NCI-H1694 (cell line): ENCODE measurements around the gene RXFP4.
"Not testable (repeated sequence)": the region's sequence is repeated elsewhere in the genome, so short reads cannot be mapped to it uniquely, and the experiment has no call there.

ENCODE experiments used
- DNase-seq: peaks from one replicate; lab custom pipeline; 2025; lab: John Stamatoyannopoulos, UW

RXFP4 gene

GRCh38 chr1:155978325-155978972 lies 37.0 kb downstream of the RXFP4 start, which contains the start of gene ARHGEF2:
ARHGEF2 (minus strand) TSS chr1:155978547; CDS start chr1:155978427, 120 bp downstream.
- DNase-seq: peak; percentile 94

DNA sequence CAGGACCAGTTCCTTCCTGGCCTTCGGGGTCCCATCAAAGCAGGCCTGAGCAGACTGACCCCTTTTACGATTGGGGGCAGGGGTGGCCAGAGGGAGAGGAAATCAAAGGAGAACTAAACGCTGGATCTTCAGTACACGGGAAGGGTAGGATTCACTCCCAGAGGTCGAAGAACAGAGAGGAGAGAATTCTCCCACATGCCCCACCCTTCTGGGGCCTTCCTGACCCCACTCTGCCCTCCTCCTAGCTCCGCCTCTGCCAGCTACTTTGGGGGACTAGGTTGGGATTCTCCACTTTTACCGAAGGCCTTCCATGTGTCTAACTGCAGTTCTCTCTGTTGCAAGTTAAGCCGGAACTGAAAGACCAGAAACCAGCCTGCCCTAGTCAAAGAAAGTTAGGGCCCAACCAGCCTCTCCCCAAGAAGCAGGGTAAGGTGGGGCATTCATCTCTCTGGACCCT lies 37.6 kb downstream of the RXFP4 start:
- DNase-seq: no peak

- no peak for DNase-seq
These were observed 38.3 kb downstream of the RXFP4 start for GRCh38 chr1:155979597-155980343.

DNA sequence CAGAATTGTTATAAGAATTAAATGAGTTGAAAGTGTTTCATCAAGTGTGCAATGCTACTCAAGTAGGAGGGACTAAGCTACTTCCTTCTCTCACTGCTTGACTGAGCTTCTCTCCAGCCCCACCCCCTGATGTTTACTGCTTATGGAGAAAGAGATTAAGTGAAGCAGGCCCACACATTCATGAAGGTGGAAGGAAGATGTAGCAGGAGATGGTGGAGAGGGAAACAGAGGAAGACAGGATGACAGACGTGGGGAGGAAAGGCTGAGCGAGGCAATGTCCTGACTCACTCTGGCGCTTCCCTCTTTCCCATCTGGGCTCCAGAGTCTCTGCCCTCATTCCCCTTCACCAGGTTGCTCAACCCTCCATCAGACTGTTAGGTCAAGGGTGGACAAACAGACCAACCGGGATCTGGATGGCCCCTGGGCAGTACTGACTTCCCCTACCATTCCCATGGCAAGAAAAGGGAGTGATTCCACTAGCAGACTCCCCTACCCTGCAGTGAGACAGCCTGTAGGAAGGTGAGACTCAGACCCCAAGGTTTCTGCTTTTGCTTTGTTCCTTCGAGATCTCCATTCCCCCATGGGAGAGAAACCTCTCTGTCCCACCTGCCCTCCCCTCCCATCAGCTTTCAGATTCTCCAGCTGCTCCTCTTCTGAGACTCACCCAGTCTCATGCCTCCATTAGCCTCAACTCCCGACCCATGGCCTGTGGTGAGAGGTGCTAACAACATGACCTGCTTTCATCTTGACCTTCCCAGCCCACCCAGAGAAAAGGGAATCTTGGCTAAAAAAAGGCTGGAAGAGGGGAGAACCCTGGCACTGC lies 40.0 kb downstream of the RXFP4 start:
- no peak for DNase-seq

- DNase-seq: no peak
These were observed 40.7 kb downstream of the RXFP4 start for GRCh38 chr1:155982106-155982505.

GRCh38 chr1:155983191-155984024 lies 42.0 kb downstream of the RXFP4 start:
- DNase-seq: peak; percentile 59

DNA sequence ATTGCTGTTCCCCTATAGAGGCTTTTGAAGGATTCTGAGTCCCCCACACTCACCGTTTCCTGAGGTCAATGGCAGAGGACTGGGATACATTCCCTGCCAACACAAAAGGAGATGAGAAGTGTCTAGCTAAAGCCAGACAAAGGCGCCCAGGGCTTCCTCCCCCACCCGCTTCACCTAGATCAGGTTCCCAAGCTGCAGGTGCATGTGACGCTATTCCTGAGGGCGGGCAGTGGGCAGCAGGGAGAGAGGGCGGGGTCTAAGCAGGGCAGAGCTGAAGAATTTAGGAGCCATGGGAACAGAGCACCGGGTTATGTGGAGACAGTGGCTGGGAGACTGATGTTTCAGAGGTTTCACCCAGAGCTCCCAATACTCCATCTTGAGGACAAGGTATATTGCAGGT lies 42.9 kb downstream of the RXFP4 start:
- no peak for DNase-seq

GRCh38 chr1:155984903-155985645 lies 43.6 kb downstream of the RXFP4 start:
- DNase-seq: not testable (repeated sequence)

DNA sequence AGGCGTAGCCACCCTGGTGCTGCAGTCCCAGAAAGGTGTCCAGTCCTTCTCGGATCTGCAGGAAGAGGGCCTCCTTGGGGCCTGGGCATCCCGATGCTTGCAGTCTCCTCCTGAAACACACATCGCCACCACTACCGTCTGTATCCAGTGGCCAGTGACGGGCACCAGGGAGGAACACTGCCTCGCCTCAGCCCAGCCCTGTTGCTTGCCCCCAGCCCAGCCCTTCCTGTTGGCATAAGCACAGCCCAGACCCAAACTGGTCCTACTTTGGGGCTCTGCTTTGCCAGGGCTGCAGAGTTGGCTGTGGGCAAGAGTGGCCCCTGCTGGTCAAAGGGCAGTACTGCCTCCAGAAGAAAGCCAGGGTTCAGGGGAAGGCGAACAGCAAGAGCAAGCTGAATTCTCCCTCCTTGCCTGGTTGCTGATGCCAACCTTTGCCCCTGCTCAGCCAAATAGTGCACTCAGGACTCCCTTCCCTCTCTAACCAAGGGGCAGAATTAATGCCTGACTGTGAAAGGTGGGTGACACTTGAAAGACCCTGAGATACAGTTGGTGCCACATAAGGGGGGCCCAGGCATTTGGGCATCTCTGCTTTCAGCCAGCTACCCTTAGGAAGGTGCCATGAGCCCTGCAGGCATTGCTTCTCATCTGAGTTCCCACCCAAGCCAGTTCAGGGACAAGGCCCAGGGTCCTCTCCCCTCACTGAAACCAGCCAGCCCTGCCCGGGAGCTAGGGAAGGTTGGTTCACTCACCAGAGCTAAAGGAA lies 48.0 kb downstream of the RXFP4 start:
- peak; percentile 90 for DNase-seq

- no peak for DNase-seq
These were observed 48.7 kb downstream of the RXFP4 start for GRCh38 chr1:155990005-155990739.
